CD4-positive, CD25-positive, alpha-beta regulatory T cell (primary cell): ENCODE data around the gene NCKAP5. TPM values are rescaled to one million over a fixed set of nuclear protein-coding genes. Genes with fewer than 3 reads are reported as not detected.

Source experiments
- ATAC-seq, 2 donors: fragments of 150-1000 bp; cut with Tn5 transposase; one replicate each; pipeline ENCODE4 v1.10.0; 2021; ENCODE audit warnings: low read depth in 2 of 2, moderate number of reproducible peaks in 2 of 2, moderate library complexity in 1 of 2
- DNase-seq, 3 donors: peaks; one replicate each; pipeline versions ENCODE4 v3.0.0 to v3.0.0-alpha.2; 2012 to 2022; ENCODE audit warnings: mixed read lengths in 1 of 3
- H3K27ac ChIP-seq: one replicate; pipeline ENCODE4 v1.7.0; 2013; ENCODE audit warnings: mild to moderate bottlenecking, low read length; ENCODE audit not compliant: insufficient read depth, poor library complexity, severe bottlenecking
- H3K27me3 ChIP-seq: one replicate; pipeline ENCODE4 v1.7.0; 2013; ENCODE audit warnings: low read length; ENCODE audit not compliant: control insufficient read depth, insufficient read depth
- H3K36me3 ChIP-seq: one replicate; pipeline ENCODE4 v1.7.0; 2013; ENCODE audit warnings: mild to moderate bottlenecking, low read length, moderate library complexity; ENCODE audit not compliant: control insufficient read depth, insufficient read depth
- H3K4me1 ChIP-seq: 2 replicates; pipeline ENCODE4 v1.7.0; 2013; ENCODE audit warnings: mild to moderate bottlenecking, low read length; ENCODE audit not compliant: insufficient read depth, control insufficient read depth, poor library complexity, severe bottlenecking
- H3K4me3 ChIP-seq: one replicate; pipeline ENCODE4 v1.7.0; 2013; ENCODE audit warnings: low read depth, mild to moderate bottlenecking, low read length, moderate library complexity
- H3K9me3 ChIP-seq, 2 experiments: 1 replicate in 1 of 2; 2 replicates in 1 of 2; pipeline ENCODE4 v1.7.0; 2013; ENCODE audit warnings: low read length in 2 of 2, mild to moderate bottlenecking in 1 of 2, moderate library complexity in 1 of 2; ENCODE audit not compliant: control insufficient read depth in 2 of 2
- H3K27ac Mint-ChIP-seq, 3 donors: one replicate each; pipeline ENCODE4 v1.8.0; 2020 to 2022; ENCODE audit warnings: mild to moderate bottlenecking in 3 of 3, mixed read lengths in 3 of 3, moderate library complexity in 2 of 3
- H3K27me3 Mint-ChIP-seq: one replicate; pipeline ENCODE4 v1.8.0; 2022; ENCODE audit warnings: mild to moderate bottlenecking, mixed read lengths
- H3K36me3 Mint-ChIP-seq: one replicate; pipeline ENCODE4 v1.8.0; 2020; ENCODE audit warnings: mixed read lengths
- H3K4me1 Mint-ChIP-seq, 4 donors: one replicate each; pipeline ENCODE4 v1.8.0; 2020 to 2022; ENCODE audit warnings: mixed read lengths in 4 of 4, mild to moderate bottlenecking in 1 of 4
- H3K4me3 Mint-ChIP-seq, 4 donors: one replicate each; pipeline ENCODE4 v1.8.0; 2020 to 2022; ENCODE audit warnings: mild to moderate bottlenecking in 4 of 4, mixed read lengths in 4 of 4, moderate library complexity in 3 of 4
- H3K9me3 Mint-ChIP-seq, 7 donors: one replicate each; pipeline ENCODE4 v1.8.0; 2020 to 2022; ENCODE audit warnings: mixed read lengths in 7 of 7, mild to moderate bottlenecking in 3 of 7, moderate library complexity in 2 of 7
- polyA plus RNA-seq, 4 donors: library from polyadenylated mRNA; unstranded; fragments of 300-500 nt; fragmentation: Illumina TruSeq; gene quantifications; one replicate each; pipeline ENCODE4 v1.2.3, GENCODE V29; 2021
- total RNA-seq: library from RNA; stranded (reverse); gene quantifications from one replicate; pipeline ENCODE4 v1.2.3, GENCODE V29; 2022

NCKAP5 gene
- total and polyA plus RNA-seq, 5 donors from 2014 or later, result not detected

GRCh38 chr2:133369901-133370658 lies 198.2 kb downstream of the NCKAP5 start:
- H3K27ac ChIP-seq, result no peak overlapping the region
- Mint-ChIP-seq H3K9me3 (peaks cover 3 to 13% (median 8%) of the 10 kb centered on the region in 7 donors), H3K4me3 (no peak overlapping the region), H3K4me1 (no peaks in the 10 kb centered on the region), H3K36me3 (no peaks in the 10 kb centered on the region), H3K27ac (no peak overlapping the region), H3K27me3 (no peaks in the 10 kb centered on the region)
- no peak overlapping the region for H3K4me3 ChIP-seq
- H3K27me3 ChIP-seq, result no peaks in the 10 kb centered on the region
- DNase-seq (no peak), ATAC-seq (no peak)
- H3K36me3 ChIP-seq, result no peaks in the 10 kb centered on the region
- H3K4me1 ChIP-seq, result no peaks in the 10 kb centered on the region
- no peaks in the 10 kb centered on the region for H3K9me3 ChIP-seq

- H3K36me3 ChIP-seq, result no peaks in the 10 kb centered on the region
- no peak overlapping the region for H3K4me3 ChIP-seq
- Mint-ChIP-seq H3K9me3 (peaks cover 0 to 8% (median 4%) of the 10 kb centered on the region in 7 donors), H3K36me3 (no peaks in the 10 kb centered on the region), H3K4me3 (no peak overlapping the region), H3K27me3 (no peaks in the 10 kb centered on the region), H3K4me1 (no peaks in the 10 kb centered on the region), H3K27ac (no peak overlapping the region)
- no peak overlapping the region for H3K27ac ChIP-seq
- ATAC-seq, result no peak
- no peak for DNase-seq
- no peaks in the 10 kb centered on the region for H3K4me1 ChIP-seq
- H3K9me3 ChIP-seq, result no peaks in the 10 kb centered on the region
- no peaks in the 10 kb centered on the region for H3K27me3 ChIP-seq
Measured at GRCh38 chr2:133365117-133365516, 203.1 kb downstream of the NCKAP5 start.

GRCh38 chr2:133364636-133365035 lies 203.6 kb downstream of the NCKAP5 start:
- Histone ChIP-seq H3K4me1 (no peaks in the 10 kb centered on the region), H3K9me3 (no peaks in the 10 kb centered on the region), H3K27ac (no peak overlapping the region), H3K27me3 (no peaks in the 10 kb centered on the region), H3K36me3 (no peaks in the 10 kb centered on the region), H3K4me3 (no peak overlapping the region)
- peaks cover 0 to 8% (median 4%) of the 10 kb centered on the region in 7 donors for H3K9me3 Mint-ChIP-seq
- ATAC-seq, result no peak
- no peaks in the 10 kb centered on the region for H3K27me3 Mint-ChIP-seq
- no peak overlapping the region for H3K4me3 Mint-ChIP-seq
- H3K27ac Mint-ChIP-seq, result no peak overlapping the region
- no peaks in the 10 kb centered on the region for H3K36me3 Mint-ChIP-seq
- H3K4me1 Mint-ChIP-seq, result no peaks in the 10 kb centered on the region
- DNase-seq, result no peak

- Histone ChIP-seq H3K27ac (no peak overlapping the region), H3K4me3 (no peak overlapping the region), H3K36me3 (no peaks in the 10 kb centered on the region), H3K27me3 (no peaks in the 10 kb centered on the region), H3K4me1 (no peaks in the 10 kb centered on the region), H3K9me3 (no peaks in the 10 kb centered on the region)
- Mint-ChIP-seq H3K9me3 (peaks cover 0 to 9% (median 4%) of the 10 kb centered on the region in 7 donors), H3K27ac (no peak overlapping the region), H3K4me3 (no peak overlapping the region), H3K27me3 (no peaks in the 10 kb centered on the region), H3K4me1 (no peaks in the 10 kb centered on the region), H3K36me3 (no peaks in the 10 kb centered on the region)
- DNase-seq (no peak), ATAC-seq (no peak)
Measured at GRCh38 chr2:133363884-133364283, 204.4 kb downstream of the NCKAP5 start.

GRCh38 chr2:133362061-133362476 lies 206.2 kb downstream of the NCKAP5 start:
- no peaks in the 10 kb centered on the region for H3K36me3 Mint-ChIP-seq
- H3K9me3 Mint-ChIP-seq, result peaks cover 0 to 5% (median 3%) of the 10 kb centered on the region in 7 donors
- H3K27ac ChIP-seq, result no peak overlapping the region
- no peaks in the 10 kb centered on the region for H3K4me1 ChIP-seq
- H3K27me3 ChIP-seq, result no peaks in the 10 kb centered on the region
- H3K27ac Mint-ChIP-seq, result no peak overlapping the region
- H3K36me3 ChIP-seq, result no peaks in the 10 kb centered on the region
- ATAC-seq (no peak), DNase-seq (no peak)
- H3K27me3 Mint-ChIP-seq, result no peaks in the 10 kb centered on the region
- H3K4me3 Mint-ChIP-seq, result no peak overlapping the region
- no peak overlapping the region for H3K4me3 ChIP-seq
- no peaks in the 10 kb centered on the region for H3K4me1 Mint-ChIP-seq
- H3K9me3 ChIP-seq, result no peaks in the 10 kb centered on the region

- no peaks in the 10 kb centered on the region for H3K4me1 ChIP-seq
- no peaks in the 10 kb centered on the region for H3K27me3 Mint-ChIP-seq
- DNase-seq, result no peak
- H3K36me3 ChIP-seq, result no peaks in the 10 kb centered on the region
- no peaks in the 10 kb centered on the region for H3K36me3 Mint-ChIP-seq
- no peak overlapping the region for H3K4me3 Mint-ChIP-seq
- H3K27ac ChIP-seq, result no peak overlapping the region
- no peak overlapping the region for H3K27ac Mint-ChIP-seq
- H3K4me3 ChIP-seq, result no peak overlapping the region
- H3K9me3 ChIP-seq, result no peaks in the 10 kb centered on the region
- no peaks in the 10 kb centered on the region for H3K4me1 Mint-ChIP-seq
- ATAC-seq, result no peak
- no peaks in the 10 kb centered on the region for H3K27me3 ChIP-seq
- peaks cover 0 to 8% (median 4%) of the 10 kb centered on the region in 7 donors for H3K9me3 Mint-ChIP-seq
Measured at GRCh38 chr2:133360882-133361281, 207.4 kb downstream of the NCKAP5 start.

- H3K9me3 ChIP-seq, result no peaks in the 10 kb centered on the region
- H3K36me3 ChIP-seq, result no peaks in the 10 kb centered on the region
- H3K27me3 ChIP-seq, result no peaks in the 10 kb centered on the region
- DNase-seq (no peak), ATAC-seq (no peak)
- Mint-ChIP-seq H3K4me1 (no peaks in the 10 kb centered on the region), H3K27me3 (no peaks in the 10 kb centered on the region), H3K4me3 (peak overlapping the region in 1 of 4 donors; percentile 28), H3K9me3 (peaks cover 0 to 8% (median 0%) of the 10 kb centered on the region in 7 donors), H3K27ac (no peak overlapping the region), H3K36me3 (no peaks in the 10 kb centered on the region)
- H3K27ac ChIP-seq, result no peak overlapping the region
- H3K4me3 ChIP-seq, result no peak overlapping the region
- H3K4me1 ChIP-seq, result no peaks in the 10 kb centered on the region
Measured at GRCh38 chr2:133360190-133360589, 208.1 kb downstream of the NCKAP5 start.

- no peak overlapping the region for H3K4me3 ChIP-seq
- Mint-ChIP-seq H3K9me3 (peaks cover 0 to 11% (median 1%) of the 10 kb centered on the region in 7 donors), H3K27ac (no peak overlapping the region), H3K27me3 (no peaks in the 10 kb centered on the region), H3K36me3 (no peaks in the 10 kb centered on the region), H3K4me3 (no peak overlapping the region), H3K4me1 (no peaks in the 10 kb centered on the region)
- no peaks in the 10 kb centered on the region for H3K27me3 ChIP-seq
- DNase-seq, result no peak
- no peak overlapping the region for H3K27ac ChIP-seq
- H3K36me3 ChIP-seq, result no peaks in the 10 kb centered on the region
- H3K4me1 ChIP-seq, result no peaks in the 10 kb centered on the region
- no peak for ATAC-seq
- H3K9me3 ChIP-seq, result no peaks in the 10 kb centered on the region
Measured at GRCh38 chr2:133352719-133353118, 215.5 kb downstream of the NCKAP5 start.
